ENCODE measurements around the gene SLC6A15.

Gene SLC6A15

DNA sequence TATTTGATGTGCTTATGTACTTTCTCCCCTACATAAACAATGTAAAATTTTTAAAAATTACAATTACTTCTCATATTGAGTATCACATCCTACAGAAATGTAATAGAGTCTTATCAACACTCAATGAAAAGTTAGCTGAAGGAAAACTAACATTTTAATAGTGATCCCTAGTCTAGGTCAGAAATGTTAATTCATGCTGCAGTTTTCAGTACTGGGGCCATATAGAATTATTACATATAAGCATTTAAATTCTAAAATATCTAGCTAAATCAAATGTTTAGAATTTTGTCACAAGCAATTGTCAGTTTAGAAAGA lies 37.8 kb downstream of the SLC6A15 start:
- DNase-seq (ENCODE audit: low spot score), result no peak

DNA sequence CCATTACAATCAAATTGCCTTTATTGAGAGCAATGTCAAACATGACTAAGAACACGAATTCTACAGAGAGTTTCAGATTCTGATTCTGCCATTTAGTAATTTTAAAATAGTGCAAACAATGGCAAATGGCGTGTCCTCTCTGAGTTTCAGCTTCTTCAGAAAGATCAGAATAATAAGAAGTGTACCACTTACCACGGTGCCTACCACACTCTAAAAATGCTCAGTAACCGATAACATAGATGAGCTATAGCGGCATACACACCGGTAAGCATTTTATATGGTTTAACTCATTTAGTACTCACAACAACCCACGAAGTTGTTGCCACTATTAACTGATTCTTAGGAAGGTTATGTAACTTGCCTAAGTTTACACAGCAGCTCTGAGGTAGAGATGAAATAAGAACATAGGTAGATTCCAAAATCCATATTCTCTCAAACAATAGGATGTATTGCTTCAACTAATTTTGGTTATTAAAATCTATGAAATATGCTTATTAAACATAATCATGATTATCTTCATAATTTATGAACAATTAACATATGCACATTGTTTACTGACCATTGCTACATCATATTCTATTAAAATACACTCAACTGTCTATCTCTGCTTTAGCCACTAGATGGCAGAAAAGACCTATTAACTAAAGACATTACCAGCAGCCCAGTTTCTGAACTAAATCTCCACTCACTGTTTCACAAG lies 38.3 kb downstream of the SLC6A15 start:
- no peak for DNase-seq (ENCODE audit: low spot score)

DNA sequence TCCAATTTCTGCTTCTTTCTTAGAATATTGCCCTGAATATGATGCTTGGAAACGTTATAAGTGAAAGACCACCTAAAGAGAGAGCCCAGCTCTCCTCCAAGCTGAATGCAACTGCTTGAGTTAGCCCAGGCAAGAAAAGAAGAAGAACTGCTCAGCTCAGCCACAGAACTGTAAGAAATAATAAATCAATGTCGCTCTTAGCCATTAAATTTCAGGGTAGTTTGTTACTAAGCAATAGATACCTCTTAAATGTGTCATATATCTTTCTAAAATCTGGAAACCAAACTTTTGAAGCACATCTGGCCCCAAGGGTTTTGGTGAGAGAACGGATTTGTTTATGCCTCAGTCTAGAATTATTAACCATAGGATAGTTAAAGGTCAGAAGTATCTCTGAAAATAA lies 50.4 kb downstream of the SLC6A15 start:
- DNase-seq (ENCODE audit: low spot score), result no peak

DNA sequence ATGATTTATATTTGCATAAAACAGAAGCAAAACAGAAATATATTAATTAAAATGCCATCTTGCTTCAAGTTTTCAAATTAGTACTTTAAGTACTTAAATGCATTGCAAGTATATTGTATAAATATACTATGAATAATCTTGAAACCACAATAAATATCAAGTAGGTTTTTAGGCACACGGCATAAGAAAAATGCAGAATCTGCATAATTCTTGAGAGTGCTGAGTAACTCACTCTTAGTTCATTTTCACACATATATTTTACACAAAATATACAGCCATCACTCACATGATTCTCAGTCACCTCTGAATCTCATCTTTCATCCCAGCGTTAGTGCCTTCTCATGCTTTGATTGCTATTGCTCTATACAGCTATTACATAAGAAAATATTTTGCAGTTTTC lies 51.9 kb downstream of the SLC6A15 start:
- no peak for DNase-seq (ENCODE audit: low spot score)

DNA sequence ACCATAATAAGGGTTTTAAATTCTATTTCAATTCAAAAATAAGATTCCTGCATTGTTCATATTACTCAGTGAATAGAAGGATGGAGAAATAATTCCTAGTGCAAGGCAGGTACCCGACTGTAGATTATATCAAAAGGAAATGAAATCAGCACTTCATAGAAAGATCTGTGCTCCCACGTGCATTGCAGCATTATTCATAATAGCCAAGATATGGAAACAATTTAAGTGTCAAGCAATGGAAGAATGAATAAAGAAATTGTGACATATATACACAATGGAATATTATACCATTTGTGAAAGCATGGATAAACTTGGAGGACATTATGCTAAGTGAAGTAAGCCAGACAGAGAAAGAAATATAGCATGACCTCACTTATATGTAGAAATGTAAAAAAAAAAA lies 53.8 kb downstream of the SLC6A15 start:
- no peak for DNase-seq (ENCODE audit: low spot score)

DNA sequence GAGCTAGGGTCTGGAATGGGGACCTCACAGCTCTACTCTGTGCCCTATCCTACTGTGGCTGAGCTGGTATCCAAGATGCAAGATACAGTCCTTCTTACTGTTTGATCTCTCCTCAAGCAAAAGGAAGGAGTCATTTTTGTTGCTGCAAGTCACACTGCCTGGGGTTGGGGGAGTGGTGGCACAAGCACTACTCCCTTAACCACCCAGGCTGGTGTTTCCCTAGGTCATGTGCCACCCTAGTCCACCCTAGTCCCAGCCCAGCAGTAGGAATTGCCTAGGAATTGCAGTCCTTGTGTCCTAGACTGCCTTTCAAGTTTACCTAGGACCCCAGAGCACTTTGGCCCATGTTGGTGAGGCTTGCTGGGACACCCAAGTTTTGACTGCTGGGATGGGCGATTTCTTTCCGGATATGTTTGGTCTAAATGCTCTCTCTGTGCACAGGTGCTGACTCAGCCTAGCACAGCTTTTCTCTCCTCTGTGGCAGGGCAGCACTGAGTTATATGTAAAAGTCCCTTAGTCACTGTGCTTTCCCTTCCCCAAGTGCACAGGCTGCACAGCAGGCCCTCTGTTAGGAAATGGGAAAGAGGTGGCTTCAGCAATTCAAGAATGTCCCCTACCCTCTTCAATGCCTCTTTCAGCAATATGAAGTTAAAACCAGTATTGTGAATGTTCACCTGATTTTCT lies 54.9 kb downstream of the SLC6A15 start:
- no peak for DNase-seq (ENCODE audit: low spot score)

DNA sequence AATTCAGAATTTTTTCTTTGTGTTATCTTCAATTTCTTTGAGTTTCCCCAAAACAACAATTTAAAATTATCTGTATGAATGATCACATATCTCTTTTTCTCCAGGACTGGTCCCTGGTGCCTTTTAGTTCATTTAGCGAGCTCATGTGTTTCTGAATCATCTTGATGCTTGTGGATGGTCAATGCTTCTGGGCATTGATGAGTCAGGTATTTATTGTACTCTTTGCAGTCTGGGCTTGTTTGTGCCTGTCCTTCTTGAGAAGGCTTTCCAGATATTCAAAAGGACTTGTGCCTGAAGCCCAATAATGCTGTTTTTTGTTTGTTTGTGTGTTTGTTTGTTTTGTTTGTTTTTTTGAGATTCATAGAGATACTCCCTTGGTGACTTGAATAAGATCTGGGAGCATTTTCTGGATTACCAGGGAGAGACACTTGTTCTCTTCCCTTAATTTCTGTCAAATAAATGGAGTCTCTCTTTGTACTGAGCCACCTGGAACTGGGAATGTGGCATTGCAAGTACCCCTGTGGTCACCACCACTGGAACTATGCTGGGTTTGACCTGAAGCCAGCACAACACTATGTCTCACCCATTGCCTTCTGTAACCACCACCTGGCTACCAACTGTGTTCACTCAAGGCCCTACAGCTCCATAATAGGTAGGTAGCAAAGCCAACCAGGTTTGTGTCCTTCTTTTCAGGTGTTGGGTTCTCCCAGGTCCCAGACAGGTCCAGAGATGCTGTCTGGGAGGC lies 56.3 kb downstream of the SLC6A15 start:
- DNase-seq (ENCODE audit: low spot score), result no peak

DNA sequence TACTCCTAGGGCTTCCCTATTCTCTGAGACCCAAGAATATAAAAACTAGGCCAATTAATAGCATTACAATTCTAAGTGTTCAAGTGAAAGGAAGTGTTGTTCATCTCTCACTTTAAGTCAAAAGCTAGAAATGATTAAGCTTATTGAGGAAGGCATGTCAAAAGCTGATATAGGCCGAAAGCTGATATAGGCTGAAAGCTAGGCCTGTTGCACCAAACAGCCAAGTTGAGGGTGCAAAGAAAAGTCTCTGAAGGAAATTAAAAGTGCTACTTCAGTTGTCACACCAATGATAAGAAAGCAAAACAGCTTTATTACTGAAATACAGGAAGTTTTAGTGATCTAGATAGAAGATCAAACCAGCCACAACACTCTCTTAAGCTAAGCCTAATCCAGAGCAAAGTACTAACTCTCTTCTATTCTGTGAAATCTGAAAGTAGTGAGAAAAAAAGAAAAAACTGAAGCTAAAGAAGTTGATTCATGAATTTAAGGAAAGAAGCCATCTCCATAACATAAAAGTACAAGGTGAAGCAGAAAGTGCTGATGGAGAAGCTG lies 68.9 kb downstream of the SLC6A15 start:
- DNase-seq (ENCODE audit: low spot score), result no peak

DNA sequence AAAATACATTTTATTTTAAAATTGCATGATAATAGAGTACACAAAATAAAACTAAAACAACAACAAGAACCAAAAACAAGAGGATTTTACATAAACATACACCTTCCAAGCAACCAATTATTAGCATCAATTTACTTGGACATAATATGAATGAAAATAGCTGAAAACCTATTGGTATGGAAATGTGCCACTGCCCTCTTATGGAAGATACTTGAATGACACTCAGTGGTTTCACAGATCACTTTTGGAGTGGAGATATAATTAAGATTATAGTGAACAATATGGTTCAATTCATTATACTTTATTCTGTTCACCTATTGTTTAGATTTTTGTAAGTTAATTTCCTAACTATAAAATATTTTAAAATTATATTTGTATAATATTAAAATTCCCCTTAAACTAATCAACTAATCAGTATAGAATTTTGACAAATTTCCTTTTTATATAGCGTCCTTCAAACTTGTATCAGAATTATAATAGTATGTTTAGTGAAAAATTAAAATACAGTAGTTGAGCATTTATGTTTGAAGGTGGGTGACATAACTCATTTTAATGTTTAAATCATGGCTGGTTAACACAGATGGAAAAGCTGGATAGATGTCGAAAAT lies 70.1 kb downstream of the SLC6A15 start:
- no peak for DNase-seq (ENCODE audit: low spot score)

DNA sequence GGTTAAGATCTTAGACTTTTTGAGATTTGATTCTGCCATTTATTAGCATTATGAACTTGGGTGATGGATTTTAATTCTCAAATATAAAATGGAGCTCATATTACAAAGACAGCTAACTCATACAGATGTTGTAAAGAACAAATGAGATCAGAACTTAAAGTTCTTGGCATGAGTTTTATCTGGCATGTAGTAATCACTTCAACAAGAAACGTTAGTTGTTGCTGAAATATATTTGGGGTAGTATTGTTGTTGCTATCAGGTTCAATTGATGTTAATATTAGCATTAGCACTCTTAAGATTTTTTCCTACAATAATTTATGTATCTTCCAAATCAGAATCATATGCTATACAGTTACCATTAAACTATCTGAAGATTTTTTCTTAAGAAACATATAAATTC lies 71.0 kb downstream of the SLC6A15 start:
- no peak for DNase-seq (ENCODE audit: low spot score)

DNA sequence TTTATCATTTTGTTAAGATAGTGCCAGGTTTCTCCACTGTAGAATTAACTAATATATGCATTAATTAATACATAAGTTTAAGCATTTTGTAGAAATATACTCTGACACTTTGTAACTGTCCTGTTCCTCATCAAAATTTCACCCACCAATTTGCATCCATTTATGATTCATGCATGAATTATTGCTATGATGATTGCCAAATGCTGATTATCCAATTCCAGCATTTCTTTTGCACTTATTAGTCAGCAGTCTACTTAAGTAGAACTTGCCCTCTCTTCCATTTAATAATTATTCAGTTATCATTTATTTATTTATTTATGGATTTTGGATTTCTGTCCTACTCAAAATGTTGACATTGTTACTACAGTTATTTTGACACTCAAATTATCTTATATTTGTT lies 72.2 kb downstream of the SLC6A15 start:
- no peak for DNase-seq (ENCODE audit: low spot score)

DNA sequence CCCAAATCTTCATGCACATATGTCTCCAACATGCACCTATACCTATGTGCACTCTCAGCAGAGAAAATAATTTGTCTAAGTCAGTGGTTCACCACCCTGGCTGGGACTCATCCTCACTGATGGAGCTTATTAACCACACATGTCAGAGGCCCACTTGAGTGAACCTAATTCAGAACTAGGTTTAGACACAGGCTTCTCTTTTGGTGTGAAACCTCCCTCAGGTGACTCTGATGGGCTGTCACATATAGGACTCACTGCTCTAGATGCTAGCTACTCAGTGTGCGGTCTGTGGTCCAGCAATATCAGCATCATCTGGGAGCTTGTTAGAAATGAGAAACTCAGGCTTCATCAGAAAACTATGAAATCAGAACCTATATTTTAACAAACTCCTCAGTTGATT lies 85.7 kb downstream of the SLC6A15 start:
- no peak for DNase-seq (ENCODE audit: low spot score)

DNA sequence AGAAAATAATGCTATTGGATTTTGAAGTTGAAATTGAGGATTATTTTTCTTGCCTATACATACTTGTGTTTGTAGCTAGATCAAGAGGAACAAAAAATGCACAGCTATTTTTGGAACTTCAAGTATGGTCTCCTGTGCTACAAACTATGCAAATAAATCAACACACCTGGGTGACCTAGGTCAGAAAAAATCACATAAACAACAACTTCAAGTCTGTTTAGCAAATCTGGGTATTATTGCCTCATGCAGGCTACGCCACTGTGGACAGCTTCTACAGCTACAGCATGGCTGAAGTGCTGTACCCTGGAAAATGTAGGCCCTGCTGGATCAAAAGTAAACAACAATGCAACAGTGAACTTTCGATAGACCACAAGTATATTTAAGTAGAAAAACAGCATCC lies 87.5 kb downstream of the SLC6A15 start:
- DNase-seq (ENCODE audit: low spot score), result no peak

DNA sequence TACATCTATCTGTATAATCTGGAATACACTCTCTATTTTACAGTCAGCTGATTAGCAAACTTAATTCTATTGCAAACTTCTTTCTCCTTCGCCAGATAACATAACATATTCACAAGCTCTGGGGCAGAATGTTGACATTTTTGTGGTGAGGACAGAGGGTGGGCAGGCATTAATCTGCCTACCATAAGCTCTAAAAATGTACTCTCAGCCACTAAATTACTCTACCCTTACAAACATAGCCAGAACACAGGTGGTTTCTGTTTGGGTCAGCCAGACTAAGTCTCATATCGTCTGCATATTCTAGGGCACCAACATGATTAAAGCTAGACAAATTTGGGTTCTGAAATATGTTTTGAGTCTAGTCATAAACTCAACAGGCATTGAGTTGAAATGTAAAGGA lies 90.1 kb downstream of the SLC6A15 start:
- DNase-seq (ENCODE audit: low spot score), result no peak

DNA sequence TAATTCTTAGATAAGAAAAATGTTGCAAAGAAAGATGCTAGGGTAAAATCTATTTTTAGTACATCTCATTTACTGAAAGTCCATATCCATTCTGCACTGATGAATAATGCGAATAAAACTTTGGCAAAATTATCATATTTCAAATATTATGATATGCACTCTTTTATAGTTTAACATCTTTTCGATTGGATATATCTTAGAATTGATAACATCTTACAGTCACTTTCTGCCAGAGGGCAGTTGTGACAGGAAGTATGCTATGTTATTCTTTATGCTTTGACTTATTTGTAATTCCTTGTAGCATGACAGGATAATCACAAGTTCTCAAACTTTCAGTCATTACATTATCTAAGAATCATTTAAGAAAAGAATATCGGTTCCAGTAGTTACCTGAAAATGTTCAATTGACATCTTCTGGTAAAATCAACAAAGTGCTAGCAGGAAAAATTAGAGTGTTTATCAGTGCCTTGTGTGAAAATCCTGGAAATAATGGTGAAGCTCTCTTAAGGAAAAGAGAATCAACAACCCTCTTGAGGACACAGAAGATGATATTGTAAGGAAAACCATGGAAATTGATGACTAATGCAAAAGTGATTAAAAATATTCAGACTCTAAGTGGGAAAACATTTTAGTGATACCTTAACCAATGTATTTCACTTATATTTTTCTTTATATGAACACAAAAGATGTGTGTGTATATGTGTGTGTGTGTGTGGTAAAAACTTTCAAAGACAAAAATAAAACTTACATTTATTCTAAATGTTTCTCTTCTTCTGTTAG lies 95.5 kb downstream of the SLC6A15 start:
- DNase-seq (ENCODE audit: low spot score), result no peak

DNA sequence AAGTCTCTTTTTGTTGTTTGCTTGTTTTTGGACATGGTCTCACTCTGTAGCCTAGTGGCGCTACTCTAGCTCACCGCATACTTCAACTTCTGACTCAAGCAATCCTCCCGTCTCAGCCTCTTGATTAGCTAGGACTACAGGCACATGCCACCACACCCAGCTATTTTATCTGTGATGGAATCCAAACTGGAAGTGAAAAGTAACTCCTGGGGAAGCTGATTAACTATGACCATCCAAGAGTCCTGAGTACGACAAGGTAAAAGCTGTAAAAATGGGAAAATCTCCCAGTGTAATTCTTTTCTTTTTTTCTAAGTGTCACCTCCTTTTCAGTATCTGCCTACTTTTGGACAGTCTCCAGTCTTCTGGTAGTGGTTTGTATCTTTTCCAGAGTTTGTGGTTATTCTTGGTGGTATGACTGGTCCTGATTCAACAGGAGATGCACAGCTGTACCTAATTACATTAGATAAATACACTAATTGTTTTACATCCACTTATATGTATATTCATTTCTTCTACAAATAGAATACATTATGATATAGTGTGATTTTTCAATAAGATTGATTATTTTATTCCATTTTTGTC lies 97.8 kb downstream of the SLC6A15 start:
- DNase-seq (ENCODE audit: low spot score), result no peak

DNA sequence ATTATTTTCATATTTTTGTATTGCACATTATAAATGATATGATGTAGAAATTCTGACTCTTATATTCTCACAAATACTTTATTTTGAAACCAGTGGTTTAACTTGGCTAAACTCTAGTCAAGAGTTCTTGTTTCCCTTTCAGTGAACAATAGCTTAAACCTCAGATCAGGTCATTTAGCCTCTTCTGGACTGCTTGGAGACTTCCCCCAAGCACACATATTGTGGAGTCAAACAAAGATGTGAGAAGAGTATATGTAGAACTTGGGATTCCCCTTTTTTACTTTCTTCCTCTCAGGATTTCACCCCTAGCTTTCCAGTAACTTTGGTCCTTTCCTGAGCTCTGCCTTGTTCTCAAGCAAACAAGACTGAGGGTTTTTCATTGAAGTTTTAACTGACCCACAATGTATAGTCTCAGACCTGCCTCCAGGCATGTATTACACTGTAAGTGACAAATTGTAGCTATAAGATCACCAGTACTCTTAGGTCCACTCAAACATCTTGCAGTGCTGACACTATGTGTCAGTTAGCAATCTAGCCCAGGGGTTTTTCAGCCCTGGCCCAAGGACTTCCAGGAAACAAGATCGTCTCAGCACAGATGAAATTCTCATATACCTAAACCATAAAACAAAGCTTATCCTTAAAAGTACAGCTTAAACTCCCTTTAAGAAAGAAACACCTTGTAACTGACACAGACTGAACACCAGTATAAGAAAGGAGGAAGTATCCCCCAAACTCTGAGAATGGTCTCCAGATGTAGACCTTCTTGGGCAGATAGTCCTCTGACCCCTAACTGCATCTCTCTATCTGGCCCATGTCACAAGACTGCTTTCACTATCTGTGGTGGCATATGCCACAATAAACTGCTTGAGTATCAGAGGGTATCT lies 98.6 kb downstream of the SLC6A15 start:
- DNase-seq (ENCODE audit: low spot score), result no peak

DNA sequence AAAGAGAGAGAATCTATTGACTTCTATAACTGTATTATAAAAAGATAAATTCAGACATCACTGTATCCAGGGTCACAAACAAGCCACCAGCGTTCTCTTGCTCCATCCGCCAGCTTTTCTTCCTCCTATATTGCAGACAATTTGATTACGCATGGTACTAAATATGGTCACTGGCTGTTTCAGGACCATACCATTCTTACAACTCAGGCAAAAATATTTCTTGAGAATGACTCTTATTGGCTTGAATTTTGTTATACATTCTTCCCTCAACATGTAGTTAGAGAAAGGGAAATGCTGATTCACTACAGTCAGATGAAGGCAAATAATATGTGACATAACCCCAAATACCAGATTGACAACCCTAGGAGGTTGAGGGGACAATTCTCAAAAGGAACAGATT lies 101.3 kb downstream of the SLC6A15 start:
- DNase-seq (ENCODE audit: low spot score), result no peak

DNA sequence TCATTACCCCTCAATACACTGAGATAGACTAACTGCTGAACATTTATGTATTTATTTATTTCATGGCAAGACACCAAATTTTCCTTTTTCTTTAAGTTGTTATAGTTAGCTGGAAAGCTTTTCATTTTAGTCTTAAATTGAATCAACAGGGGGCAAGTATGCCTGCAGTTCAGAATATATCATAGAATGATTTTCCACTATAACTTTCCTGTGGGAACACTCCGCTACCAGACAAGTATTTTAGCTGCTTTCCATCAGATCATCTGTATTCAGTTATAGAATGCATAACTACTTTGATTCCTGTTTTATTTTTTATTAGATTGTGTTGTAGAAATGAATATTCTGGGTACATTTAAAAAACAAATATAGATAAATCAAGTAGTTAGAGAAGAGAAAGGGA lies 102.0 kb downstream of the SLC6A15 start:
- no peak for DNase-seq (ENCODE audit: low spot score)

Measured in left forelimb (tissue), 1 donor.